LHCN-M2 (cell line): Measurements from ENCODE around the gene STK32B. TPM values are rescaled to one million over a fixed set of nuclear protein-coding genes. Genes with fewer than 3 reads are reported as not detected.
A peak's percentile ranks its signal among the peaks of the same experiment; 100 is the strongest.

Experiments
- DNase-seq: peaks from one replicate; pipeline ENCODE4 v3.0.0-alpha.2; 2012; ENCODE audit warnings: low read depth
- total RNA-seq: library from RNA; depleted of rRNA; stranded (reverse); fragments of >200 nt; gene quantifications from 2 replicates; pipeline ENCODE4 v1.2.3, GENCODE V29; 2014

Gene STK32B
- total RNA-seq, 1 experiment from 2014 or later: 0.52 TPM

DNA sequence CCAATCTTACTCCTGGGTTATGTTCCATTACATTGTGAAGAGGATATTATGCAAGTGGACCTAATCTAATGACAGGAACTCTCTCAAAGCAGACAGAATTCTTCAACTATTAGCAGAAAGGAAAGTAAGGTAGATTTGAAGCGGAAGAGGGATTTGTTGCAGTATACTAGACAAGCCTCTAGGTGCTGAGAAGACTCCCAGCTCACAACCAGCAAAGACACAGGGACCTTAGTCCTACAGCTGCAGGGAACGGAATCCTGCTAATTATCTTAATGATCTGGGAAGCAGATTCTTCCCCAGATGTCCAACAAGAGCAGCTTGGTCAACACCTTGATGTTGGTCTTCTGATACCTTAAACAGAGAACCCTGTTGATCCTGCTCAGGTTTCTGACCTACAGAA is 73.6 kb downstream of the STK32B start:
- DNase-seq: no peak

GRCh38 chr4:5125321-5125720 is 74.0 kb downstream of the STK32B start:
- DNase-seq: no peak

- no peak for DNase-seq
Observed at GRCh38 chr4:5126231-5126630, 75.0 kb downstream of the STK32B start.

GRCh38 chr4:5126857-5127256 is 75.6 kb downstream of the STK32B start:
- no peak for DNase-seq

- DNase-seq: no peak
Observed at GRCh38 chr4:5127556-5127955, 76.3 kb downstream of the STK32B start.

GRCh38 chr4:5128569-5128968 is 77.3 kb downstream of the STK32B start:
- DNase-seq: no peak

GRCh38 chr4:5133201-5133600 is 81.9 kb downstream of the STK32B start:
- DNase-seq: no peak

DNA sequence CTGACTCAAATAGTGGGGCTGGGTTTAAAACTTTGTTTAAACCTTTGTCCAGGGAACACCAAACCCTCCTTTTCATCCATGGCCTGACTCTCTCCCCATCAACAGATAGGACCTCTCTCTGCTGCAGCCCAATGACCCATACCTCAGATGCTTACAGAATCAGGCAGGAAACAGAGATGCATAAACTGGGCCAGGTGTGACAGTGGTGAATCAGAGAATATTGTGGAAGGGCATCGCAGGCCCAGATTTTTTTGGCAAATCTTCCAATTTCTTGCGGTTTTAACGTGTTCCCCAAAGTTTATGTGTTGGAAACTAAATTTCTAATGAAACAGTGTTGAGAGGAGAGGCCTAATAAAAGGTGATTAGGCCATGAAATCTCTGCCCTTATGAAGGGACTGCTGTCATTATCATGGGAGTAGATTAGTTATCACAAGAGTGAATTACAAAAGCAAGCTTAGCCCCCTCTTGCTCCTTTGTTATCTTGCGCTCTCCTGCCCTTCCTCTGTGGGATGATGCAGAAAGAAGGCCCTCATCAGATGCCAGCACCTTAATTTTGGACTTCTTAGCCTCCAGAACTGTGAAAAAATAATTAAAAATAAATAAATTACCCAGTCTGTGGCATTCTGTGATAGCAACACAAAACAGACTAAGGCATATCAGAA is 82.8 kb downstream of the STK32B start:
- DNase-seq: no peak

DNA sequence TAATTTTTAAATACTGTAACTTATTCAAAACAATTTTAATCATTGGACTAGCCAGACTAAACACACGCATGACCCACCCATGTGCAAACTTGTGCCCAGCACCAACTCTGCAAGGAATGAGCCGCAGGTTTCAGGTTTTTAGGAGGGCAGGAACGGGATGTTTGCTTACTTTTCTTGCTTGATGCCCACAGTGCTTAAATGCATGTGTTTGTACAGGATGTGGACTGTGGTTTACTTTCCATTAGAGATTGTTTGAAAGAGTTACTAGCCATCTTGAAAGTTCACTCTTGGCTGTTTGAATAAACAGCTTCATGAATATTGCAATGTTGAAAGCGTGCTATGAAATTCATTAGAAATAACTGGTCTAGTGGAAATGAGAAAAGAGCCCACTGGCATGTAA is 83.3 kb downstream of the STK32B start:
- DNase-seq: no peak

DNA sequence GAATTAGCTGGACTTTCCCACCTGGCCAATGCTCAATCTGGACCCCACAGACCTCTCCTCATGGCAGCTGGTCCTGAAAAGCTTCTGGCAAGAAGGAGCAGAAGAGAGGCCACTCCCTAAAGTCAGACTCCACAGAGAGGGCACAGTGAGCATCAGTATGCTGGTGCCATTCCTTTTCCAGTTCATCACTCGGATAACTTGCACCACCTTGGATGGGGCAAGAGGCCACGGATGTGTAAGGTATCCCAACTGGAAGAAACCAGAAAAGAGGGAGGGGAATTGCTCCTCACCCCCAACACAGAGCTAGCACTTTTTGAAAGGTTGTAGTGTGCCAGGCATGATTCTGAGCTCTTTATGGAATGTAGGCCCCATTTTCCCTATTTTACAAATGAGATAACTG is 85.9 kb downstream of the STK32B start:
- DNase-seq: no peak

DNA sequence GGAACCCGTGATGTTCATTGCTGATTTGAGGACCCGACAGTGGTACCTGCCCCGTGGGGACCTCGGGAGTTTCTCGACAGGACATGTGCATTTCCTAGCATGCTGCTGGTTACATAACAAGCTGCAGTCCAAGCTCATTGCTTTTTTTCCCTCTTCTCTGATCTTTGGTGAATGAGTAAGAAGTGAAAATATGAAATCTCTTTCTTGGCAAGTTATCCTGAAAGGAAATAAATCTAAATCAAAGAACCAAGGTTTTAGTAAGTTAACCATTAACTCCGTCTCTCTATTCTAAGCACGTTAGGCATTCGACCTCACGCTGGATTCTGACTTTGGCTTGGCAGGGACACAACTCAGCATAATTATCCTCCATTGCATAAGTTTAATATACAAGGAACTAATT is 86.6 kb downstream of the STK32B start:
- DNase-seq: no peak

DNA sequence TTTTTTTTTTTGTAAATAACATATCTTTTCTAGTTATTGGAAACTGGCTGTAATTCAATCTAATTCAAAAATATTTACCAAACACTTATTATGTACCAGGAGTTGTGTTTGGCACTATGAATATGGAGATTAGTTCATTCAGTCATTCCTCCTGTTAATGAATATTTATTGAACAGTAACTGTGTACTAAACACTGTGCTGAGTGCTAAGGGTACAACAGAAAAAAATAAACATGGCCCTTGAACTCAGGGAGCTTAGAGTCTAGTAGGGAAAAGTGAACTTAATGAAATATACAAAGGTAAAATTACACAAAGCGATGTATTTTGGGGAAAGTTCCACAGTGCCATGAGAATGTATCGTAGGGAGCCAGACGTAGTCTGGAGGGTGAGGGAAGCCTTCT is 87.1 kb downstream of the STK32B start:
- DNase-seq: no peak

- DNase-seq: no peak
Observed at GRCh38 chr4:5139141-5139540, 87.9 kb downstream of the STK32B start.

DNA sequence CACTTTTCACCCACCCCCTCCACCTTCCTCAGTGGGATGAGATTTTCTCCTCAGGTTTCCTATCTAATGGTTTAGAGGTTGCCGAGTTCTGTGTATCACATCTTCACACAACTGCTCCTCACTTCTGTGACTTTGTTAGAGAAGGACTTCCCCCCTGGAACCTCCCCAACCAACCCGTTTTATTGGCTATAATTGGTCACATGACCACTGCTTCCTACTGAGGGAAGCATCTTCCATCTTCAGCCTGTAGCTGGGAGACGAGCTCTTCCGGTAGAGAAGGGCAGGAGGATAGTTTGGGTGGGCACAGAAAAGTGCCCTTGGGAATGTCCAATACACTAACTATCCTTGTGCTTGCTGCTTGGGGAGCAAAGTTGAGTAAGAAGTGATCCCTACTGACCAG is 90.5 kb downstream of the STK32B start:
- DNase-seq: no peak

- peak; percentile 37 for DNase-seq
Observed at GRCh38 chr4:5142726-5143125, 91.4 kb downstream of the STK32B start.

DNA sequence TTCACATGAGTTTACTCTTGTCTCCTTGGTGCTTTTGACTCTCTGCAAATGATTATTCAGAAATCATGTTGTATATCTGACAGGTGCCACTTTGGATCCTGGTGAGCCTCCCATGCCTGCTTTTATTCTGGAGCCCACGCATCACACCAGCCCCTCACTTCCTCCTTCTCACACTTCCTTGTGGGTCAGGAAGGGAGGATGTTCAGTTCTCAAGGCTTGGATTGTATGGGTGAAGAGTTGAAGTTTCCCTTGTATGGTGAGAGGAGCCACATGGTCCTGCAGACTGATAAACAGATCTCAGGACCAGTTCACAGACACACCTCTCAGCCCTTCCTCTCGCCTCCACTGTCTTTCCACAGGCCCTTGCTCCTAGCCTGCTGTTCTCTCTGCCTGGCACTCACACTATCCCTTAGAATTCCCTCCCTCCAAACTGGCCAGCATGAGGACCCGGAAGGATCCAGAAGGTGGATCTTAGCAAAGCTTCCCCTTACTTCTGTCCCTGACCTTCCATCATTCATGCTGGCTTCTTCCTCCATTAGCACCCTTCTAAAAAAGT is 92.1 kb downstream of the STK32B start:
- no peak for DNase-seq

- no peak for DNase-seq
Observed at GRCh38 chr4:5143940-5144339, 92.7 kb downstream of the STK32B start.

- DNase-seq: no peak
Observed at GRCh38 chr4:5144384-5144783, 93.1 kb downstream of the STK32B start.

GRCh38 chr4:5146248-5146647 is 95.0 kb downstream of the STK32B start:
- no peak for DNase-seq

DNA sequence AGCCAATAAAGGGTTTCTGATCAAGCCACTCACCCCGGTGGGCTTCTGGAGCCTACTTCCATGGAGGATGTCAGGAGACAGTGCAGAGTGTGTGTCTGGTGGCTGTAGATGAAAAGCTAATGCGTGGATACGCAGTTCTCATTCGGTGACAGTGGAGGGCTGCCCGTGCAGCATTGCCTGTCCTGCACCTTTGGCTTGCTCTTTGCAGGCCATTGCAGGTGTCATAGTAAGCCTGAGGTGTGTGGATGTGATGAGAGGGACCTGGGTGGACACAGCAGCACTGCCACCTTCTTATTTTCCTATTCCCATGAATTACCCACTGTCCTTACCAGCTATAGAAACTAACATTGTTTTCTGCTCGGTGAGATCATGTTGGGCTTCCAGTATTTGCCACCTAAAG is 101.2 kb downstream of the STK32B start:
- DNase-seq: no peak

- no peak for DNase-seq
Observed at GRCh38 chr4:5156682-5157081, 105.4 kb downstream of the STK32B start.

DNA sequence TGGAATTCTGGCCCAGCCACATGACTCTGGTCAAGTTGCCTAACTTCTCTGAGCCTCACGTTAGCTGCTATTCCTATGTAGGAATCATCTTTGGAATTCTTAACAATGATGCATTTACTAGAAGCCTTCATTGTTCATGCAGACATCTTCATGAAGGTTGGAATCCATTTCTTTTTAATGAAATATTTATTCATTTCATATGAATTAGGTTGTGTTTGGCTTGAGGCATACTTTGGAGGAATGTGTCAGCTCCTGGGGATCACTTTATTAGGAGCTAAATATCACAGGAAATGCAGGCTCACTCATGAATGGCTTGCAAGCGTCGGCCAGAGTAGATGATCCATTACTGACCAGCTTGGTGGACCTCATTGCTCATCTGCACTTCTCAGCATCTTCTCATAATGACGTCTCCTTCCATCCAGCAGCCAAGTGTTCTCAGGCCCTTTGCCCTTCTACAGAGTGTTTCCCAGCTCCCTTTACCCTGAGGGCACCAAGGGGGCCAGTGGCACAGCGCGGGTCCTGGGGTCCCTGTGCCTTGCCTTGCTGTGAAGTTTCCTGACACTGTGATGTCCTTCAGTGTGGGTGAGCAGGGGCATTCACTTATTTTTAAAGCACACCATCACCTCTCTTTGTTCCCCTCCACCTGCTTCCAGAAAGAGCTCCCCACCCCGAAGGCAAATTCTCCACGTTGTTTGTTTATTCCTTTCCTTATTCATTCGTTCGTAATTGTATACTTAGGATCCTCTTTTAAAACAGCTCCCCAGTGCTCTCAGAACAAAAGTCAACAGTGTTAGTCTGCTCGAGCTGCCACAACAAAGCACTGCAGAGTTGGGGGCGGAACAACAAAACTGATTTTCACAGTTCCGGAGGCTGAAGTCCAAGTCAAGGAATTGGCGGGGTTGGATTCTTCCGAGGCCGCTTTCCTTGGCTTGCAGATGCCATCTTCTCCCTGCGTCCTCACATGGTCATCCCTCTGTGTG is 106.8 kb downstream of the STK32B start:
- DNase-seq: no peak

DNA sequence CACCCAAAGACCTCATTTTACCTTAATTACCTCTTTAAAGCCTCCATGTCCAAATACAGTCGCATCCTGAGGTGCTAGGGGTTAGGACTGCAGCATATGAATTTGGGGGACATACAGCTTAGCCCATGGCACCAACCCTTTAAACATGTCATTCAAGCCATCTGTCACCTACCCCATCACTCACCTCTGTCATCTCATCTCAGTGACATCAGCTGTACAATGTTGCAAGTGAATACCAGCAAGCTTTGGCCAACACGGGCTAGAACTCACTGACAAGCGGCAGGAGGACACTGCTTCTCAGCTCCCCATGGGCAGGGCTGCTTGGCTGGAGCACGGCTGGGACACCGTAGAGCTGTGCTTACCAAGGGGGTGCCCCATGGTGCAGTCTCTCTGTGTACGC is 107.5 kb downstream of the STK32B start:
- no peak for DNase-seq
